IMR-90 (cell line): ENCODE measurements around the gene ABAT.

Source experiments
- MAZ ChIP-seq: IDR thresholded peaks from 2 replicates; pipeline ENCODE4 v1.6.1; 2012; ENCODE audit warnings: low read depth, mild to moderate bottlenecking, low read length, improper control_type of control experiment, moderate library complexity, borderline replicate concordance
- MXI1 ChIP-seq: IDR thresholded peaks from 2 replicates; pipeline ENCODE4 v1.6.1; 2012; ENCODE audit warnings: low read depth, mild to moderate bottlenecking, low read length, moderate library complexity, borderline replicate concordance
- RFX5 ChIP-seq: IDR thresholded peaks from 2 replicates; pipeline ENCODE4 v1.8.0; 2012; ENCODE audit warnings: low read depth, mild to moderate bottlenecking, low read length, moderate library complexity

- TF ChIP-seq MAZ (no peak), RFX5 (no peak), MXI1 (no peak)
Observed at GRCh38 chr16:8670014-8670560, 4.3 kb upstream of the ABAT start.
